Glomerular endothelial cell (primary cell): Measurements from ENCODE around the gene PPFIBP1. TPM values are rescaled to one million over a fixed set of nuclear protein-coding genes. Genes with fewer than 3 reads are reported as not detected.

Experiments used
- DNase-seq: peaks from one replicate; pipeline ENCODE4 v3.0.0-alpha.2; 2011; ENCODE audit warnings: low read depth, low spot score; ENCODE audit errors: extremely low read depth
- total RNA-seq: library from RNA; depleted of rRNA; stranded (reverse); fragments of >200 nt; gene quantifications from 2 replicates; pipeline ENCODE4 v1.2.3, GENCODE V29; 2015

PPFIBP1 gene
- total RNA-seq, 1 donor from 2014 or later = 125 TPM

DNA sequence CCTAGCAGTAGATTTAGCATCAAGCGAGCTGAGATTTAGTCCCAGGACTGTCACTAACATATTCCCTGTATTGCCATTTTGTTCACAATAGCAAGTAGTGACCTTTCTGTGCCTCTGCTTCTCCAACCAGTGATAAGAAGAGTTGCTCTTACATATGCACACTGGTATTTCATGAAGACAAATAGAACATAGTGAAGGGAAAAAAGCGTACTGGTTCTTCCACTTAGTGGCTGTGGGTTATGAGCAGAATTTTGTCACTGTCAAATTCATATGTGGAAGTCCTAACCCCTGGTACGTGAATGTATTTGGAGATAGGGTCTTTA is 12.3 kb upstream of the PPFIBP1 start:
- no peak for DNase-seq

DNA sequence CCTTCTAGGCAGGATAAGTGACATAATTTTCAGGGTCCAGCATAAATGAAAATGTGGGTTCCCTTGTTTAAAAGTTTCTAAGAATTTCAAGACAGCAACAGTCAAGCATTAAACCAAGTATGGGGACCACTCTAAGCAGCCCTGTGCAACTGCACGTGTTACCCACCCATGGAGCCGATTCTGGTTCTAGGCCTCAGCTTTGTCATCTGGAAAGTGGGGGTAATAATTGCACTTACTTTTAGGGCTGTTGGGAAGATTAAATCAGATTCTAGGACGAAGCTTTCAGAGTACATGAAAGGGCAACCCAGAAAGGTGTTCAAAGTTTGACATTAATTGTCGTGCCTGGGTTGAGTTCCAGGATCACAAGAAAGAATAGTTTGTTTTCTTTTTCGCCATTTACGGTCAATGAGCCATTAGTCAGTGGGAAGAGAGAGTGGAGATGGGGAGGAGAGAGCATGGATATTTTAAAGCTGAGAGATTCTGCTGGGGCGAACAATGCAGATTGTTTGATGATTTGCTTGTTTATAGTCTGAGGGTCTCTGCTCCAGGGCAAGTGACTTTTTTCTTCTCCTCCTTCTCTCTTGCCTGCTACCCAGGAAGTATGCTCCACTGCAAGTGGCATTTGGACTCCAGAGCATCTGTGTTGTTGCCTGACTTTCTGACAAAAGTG is 10.7 kb upstream of the PPFIBP1 start:
- DNase-seq = no peak

GRCh38 chr12:27515671-27516070 is 8.3 kb upstream of the PPFIBP1 start:
- DNase-seq = no peak

- DNase-seq = no peak
Measured at GRCh38 chr12:27516625-27517024, 7.4 kb upstream of the PPFIBP1 start.

DNA sequence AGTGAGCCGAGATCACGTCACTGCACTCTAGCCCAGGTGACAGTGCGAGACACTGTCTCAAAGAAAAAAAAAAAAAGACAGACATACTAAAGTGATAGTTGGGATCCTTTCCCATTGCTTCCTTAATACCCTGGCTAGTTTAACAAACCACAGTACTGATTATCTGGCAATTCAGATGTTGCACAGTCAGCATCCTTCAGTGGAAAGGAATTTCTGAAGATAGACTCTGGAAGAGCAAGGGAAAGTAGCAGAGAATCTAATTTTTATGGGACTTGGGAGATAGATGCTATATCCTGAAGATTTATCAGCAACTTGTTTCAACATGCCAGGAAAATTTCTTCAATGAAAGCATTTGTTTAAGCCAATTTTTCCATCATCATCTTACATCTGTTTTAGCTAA is 6.5 kb upstream of the PPFIBP1 start:
- no peak for DNase-seq

DNA sequence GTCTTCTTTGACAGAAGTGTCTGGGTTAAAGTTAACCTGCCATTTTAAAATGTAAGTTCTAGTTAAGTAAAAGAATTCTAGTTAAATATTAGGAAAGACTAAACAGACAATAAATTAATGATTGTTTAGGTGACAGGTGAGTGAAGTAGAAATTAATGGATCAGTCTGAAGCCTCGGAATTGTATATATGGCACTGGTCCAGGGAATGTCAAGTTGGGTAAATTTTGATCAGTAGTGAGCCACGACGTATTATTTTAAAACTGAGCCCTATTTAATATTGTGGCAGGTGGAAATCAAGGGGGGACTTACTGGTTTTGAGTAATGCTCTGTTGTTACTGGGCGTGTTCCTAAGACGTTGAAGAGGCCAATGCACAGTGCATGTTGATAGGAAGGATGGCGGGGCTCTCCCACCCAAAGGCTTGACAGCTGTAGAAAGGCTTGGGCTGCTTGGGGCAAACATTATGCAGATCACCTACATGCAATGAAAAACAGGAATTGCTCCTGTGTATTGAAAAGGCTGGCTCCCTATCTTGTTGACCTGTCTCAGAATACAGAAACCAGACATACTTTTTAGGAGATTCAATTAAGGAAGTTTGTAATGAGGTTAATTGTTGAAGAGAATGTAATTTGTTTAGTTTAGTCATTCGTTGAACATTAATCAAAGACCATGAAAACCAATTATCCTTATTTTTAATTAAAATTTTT is 5.9 kb upstream of the PPFIBP1 start:
- DNase-seq = no peak

DNA sequence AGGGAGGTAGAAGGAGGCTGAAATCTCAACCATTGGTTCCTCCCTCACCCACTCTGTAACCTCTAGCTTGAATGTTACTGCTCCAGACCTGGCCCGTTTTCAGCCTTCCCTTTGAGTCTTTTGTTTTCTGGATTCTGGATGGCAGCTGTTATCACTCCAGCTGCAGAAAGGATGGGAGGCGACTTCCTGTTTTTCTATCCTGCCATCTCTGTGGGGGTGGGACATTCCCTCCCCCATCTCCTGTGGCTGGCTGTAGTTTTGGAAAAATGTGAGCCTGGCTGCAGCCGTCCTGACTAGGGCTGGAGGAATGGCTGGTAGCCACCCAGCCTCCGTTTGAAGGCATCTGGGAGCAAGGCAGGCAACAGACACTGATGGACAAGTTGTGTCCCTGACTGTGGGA is 2.9 kb upstream of the PPFIBP1 start:
- no peak for DNase-seq

- no peak for DNase-seq
Measured at GRCh38 chr12:27521981-27522380, 2.0 kb upstream of the PPFIBP1 start.

DNA sequence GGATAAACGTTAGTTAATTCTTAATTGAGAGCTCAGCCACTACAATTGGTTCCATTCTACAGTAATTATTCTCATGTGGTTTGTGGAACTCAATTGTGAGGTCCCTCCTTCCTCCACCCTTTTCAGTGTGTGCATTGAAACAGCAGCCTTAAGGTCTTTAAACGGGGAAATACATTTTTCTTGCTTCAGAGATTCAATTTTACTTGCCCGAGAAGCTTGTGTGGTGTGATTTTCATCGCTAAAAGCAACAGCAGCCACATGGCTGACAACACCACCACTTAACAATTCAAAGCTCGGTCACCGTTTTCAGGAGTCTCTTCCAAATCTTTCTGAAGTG is 733 bp upstream of the PPFIBP1 start:
- no peak for DNase-seq

- no peak for DNase-seq
Measured at GRCh38 chr12:27524494-27524835, 459 bp downstream of the PPFIBP1 start.

GRCh38 chr12:27524839-27525753 is 1.1 kb downstream of the PPFIBP1 start:
- peak; percentile 75 for DNase-seq

DNA sequence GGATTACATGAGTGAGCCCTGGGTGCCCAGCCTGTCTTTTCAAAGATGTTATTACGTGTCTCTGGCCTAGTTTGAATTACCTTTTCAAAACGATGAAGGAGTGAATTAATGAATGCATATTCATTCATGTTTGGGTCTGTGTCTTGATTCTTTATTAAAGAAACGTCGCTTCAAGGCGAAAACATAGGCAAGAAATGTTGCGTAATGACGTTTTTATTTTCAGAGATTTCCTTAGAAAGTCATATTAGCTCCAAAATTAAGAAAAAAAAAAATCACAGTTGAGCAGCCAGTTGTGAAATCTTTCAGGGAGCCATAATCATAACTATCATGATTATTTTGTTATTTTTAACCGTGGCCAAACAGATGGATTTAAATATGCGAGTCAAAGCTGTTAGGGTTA is 3.5 kb downstream of the PPFIBP1 start:
- no peak for DNase-seq

GRCh38 chr12:27528788-27529187 is 4.8 kb downstream of the PPFIBP1 start:
- no peak for DNase-seq

GRCh38 chr12:27530157-27530922 is 6.3 kb downstream of the PPFIBP1 start:
- DNase-seq = no peak

DNA sequence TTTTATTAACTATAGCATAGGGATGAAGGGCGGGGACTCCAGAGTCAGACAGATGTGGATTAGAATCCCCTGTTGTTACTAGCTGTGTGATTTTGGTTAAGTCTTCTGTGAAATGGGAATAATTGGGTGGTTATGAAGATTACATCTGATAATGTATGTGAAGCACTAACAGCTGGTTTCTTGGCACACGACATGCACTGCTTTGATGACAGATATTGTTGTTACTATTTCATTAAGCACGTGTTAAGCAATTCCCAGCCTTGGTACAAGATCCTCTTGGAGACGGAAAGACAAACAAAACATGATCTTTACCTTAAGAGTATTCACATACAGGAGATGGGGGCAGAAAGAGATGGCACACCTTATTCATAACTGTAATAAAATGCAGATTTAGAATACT is 7.9 kb downstream of the PPFIBP1 start:
- no peak for DNase-seq

DNA sequence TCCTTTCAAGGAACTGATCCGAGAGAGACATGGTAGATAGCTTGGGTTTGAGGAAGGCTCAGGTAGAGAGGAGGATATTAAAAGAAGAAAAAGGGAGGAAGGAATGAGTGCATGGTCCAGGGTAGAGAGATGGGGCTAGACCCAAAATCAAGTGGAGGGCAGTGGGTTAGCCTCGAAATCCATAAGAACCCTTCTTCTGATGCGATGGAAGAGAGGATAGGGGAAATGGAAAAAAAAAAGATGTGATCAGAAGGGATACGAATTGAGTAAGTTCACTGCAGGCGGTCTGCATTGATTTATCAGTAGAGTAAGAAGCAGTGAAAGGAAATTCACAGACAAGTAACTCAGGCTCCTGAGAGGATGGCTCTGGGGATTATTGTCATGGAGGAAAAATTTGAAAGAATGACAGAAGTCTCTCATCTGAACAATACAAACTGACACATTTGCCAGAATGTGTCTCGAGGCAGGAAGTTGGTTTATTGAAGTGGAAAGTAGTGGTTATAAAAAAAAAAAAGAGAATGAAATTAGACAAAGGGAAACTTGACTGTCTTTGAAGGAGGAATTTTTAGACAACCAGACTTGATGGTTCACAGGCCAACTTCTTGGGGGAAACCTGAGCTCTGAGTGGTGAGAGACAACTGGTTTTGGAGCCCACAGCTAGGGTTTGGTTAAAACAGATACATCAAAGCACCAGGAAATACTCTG is 10.2 kb downstream of the PPFIBP1 start:
- no peak for DNase-seq

- DNase-seq = no peak
Measured at GRCh38 chr12:27534765-27535161, 10.8 kb downstream of the PPFIBP1 start.

- no peak for DNase-seq
Measured at GRCh38 chr12:27535318-27535717, 11.3 kb downstream of the PPFIBP1 start.

DNA sequence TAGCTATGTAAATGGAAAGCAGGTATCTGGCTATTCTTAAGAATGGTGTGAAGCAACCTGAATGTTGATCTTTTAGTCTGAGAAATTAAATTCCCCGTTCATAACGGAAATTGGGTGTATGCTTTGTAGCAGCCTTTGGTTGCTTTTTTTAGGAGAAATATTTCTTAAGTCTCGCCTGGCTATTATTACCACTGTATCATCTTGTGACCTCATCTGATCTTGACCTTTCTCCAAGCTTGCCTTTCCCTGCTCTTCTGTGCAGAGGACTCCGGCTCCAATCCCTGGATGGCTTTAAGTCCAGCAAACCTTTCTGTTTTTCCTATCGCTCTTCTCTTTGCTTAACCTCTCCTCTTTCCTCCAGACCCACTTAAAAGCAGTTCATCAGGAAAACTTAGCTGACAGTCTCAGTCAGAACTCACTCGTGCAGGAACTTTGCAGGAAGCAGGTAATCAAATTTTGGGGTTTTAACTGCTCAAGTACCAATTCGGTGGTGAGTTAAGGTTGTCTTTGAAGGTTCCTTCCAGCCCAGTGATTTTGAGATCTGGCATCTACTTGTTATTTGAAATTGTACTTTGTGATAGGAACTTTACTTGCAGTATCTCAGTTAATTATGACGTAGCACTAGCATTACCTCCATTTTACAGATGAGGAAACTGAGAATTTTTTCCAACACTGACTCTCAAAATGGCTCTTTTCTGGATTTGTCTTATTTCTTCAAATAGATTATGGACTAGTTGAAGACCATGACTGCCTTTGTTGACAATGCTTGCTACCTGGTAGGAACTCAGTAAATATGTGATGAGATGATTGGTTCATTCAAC is 14.1 kb downstream of the PPFIBP1 start:
- DNase-seq = no peak

GRCh38 chr12:27539191-27539631 is 15.2 kb downstream of the PPFIBP1 start:
- no peak for DNase-seq
